IMR-90 (cell line): ENCODE results near the gene PTGS1. TPM values are rescaled to one million over a fixed set of nuclear protein-coding genes. Genes with fewer than 3 reads are reported as not detected.

ENCODE experiments used
- ATAC-seq: fragments of 200-7000 bp; cut with Tn5 transposase; 2 replicates; pipeline ENCODE4 v1.9.1; 2020; ENCODE audit warnings: low read depth, mild to moderate bottlenecking, moderate library complexity
- BruUV-seq: library from RNA; stranded (reverse); fragments of 400-500 nt; replicated peaks from 2 replicates; lab custom pipeline; 2021; lab: Mats Ljungman, UMichigan
- CTCF ChIA-PET: fragments of 300-600 bp; formaldehyde crosslinking; extraction: SDS; loops from one replicate; lab custom pipeline; 2021; ENCODE audit warnings: antibody characterized with exemption; lab: Yijun Ruan, JAX
- POLR2A ChIA-PET: fragments of 300-600 bp; sonication (Branson Sonifier 250); formaldehyde crosslinking; loops from one replicate; lab custom pipeline; 2022; ENCODE audit warnings: antibody characterized with exemption; ENCODE audit not compliant: unreplicated experiment; lab: Charles Lee
- DNase-seq: peaks from one replicate; pipeline ENCODE4 v3.0.0; 2013
- H2AFZ ChIP-seq: replicated peaks from 2 replicates; pipeline ENCODE3; 2013; ENCODE audit warnings: low read length, mild to moderate bottlenecking; ENCODE audit not compliant: poor library complexity
- H2AK5ac ChIP-seq: 2 replicates; pipeline ENCODE4 v1.6.1; 2013; ENCODE audit warnings: low read depth, low read length, inconsistent platforms
- H2AK9ac ChIP-seq: replicated peaks from 2 replicates; pipeline ENCODE3; 2013; ENCODE audit warnings: mild to moderate bottlenecking, low read depth, low read length, moderate library complexity; ENCODE audit not compliant: poor library complexity
- H2BK120ac ChIP-seq: 2 replicates; pipeline ENCODE4 v1.6.1; 2013; ENCODE audit warnings: low read depth, low read length, inconsistent platforms
- H2BK15ac ChIP-seq: 3 replicates; pipeline ENCODE4 v1.6.1; 2013; ENCODE audit warnings: low read depth, low read length, inconsistent platforms
- H2BK20ac ChIP-seq: 2 replicates; pipeline ENCODE4 v1.6.1; 2013; ENCODE audit warnings: low read depth, mild to moderate bottlenecking, inconsistent platforms, low read length, moderate library complexity
- H2BK5ac ChIP-seq: 2 replicates; pipeline ENCODE4 v1.6.1; 2013; ENCODE audit warnings: mild to moderate bottlenecking, low read depth, low read length, inconsistent platforms; ENCODE audit not compliant: poor library complexity, severe bottlenecking
- H3K14ac ChIP-seq: replicated peaks from 2 replicates; pipeline ENCODE4 v1.6.1; 2013; ENCODE audit warnings: low read depth, low read length, inconsistent platforms
- H3K18ac ChIP-seq: 2 replicates; pipeline ENCODE4 v1.6.1; 2013; ENCODE audit warnings: low read depth, low read length, control low read depth
- H3K23ac ChIP-seq: 2 replicates; pipeline ENCODE4 v1.6.1; 2013; ENCODE audit warnings: low read depth, low read length, inconsistent platforms
- H3K27ac ChIP-seq: 2 replicates; pipeline ENCODE4 v1.5.1; 2013; ENCODE audit warnings: mild to moderate bottlenecking, control low read depth, low read length; ENCODE audit not compliant: insufficient read depth
- H3K27me3 ChIP-seq: 2 replicates; pipeline ENCODE4 v1.6.1; 2013; ENCODE audit warnings: low read length; ENCODE audit not compliant: control insufficient read depth, insufficient read depth
- H3K36me3 ChIP-seq: 2 replicates; pipeline ENCODE4 v1.6.1; 2013; ENCODE audit warnings: low read length, mixed read lengths; ENCODE audit not compliant: control insufficient read depth, insufficient read depth
- H3K4ac ChIP-seq: 2 replicates; pipeline ENCODE4 v1.6.1; 2013; ENCODE audit warnings: low read depth, low read length, inconsistent platforms
- H3K4me1 ChIP-seq: 2 replicates; pipeline ENCODE4 v1.6.1; 2013; ENCODE audit warnings: low read length, mixed read lengths; ENCODE audit not compliant: control insufficient read depth, insufficient read depth
- H3K4me2 ChIP-seq: 2 replicates; pipeline ENCODE4 v1.6.1; 2013; ENCODE audit warnings: low read depth, mild to moderate bottlenecking, control low read depth, low read length, moderate library complexity
- H3K4me3 ChIP-seq: 2 replicates; pipeline ENCODE4 v1.5.1; 2013; ENCODE audit warnings: low read depth, mild to moderate bottlenecking, control low read depth, low read length, moderate library complexity; ENCODE audit not compliant: insufficient read depth
- H3K56ac ChIP-seq: 2 replicates; pipeline ENCODE4 v1.6.1; 2013; ENCODE audit warnings: low read length, inconsistent platforms; ENCODE audit not compliant: insufficient read depth; ENCODE audit errors: extremely low read depth
- H3K79me1 ChIP-seq, 2 experiments: 2 replicates each; pipeline ENCODE4 v1.6.1; 2013; ENCODE audit warnings: low read length in 2 of 2, inconsistent platforms in 1 of 2, low read depth in 1 of 2
- H3K9ac ChIP-seq: 2 replicates; pipeline ENCODE4 v1.6.1; 2013; ENCODE audit warnings: low read depth, low read length, control low read depth
- H3K9me1 ChIP-seq: 2 replicates; pipeline ENCODE4 v1.6.1; 2013; ENCODE audit warnings: low read length, inconsistent platforms; ENCODE audit not compliant: insufficient read depth
- H3K9me3 ChIP-seq: 2 replicates; pipeline ENCODE4 v1.6.1; 2013; ENCODE audit warnings: low read length; ENCODE audit not compliant: control insufficient read depth, insufficient read depth
- H4K20me1 ChIP-seq: 2 replicates; pipeline ENCODE4 v1.6.1; 2013; ENCODE audit warnings: low read length, inconsistent platforms; ENCODE audit not compliant: insufficient read depth
- H4K5ac ChIP-seq: 2 replicates; pipeline ENCODE4 v1.6.1; 2013; ENCODE audit warnings: mild to moderate bottlenecking, low read depth, low read length, control low read depth
- H4K8ac ChIP-seq, 2 experiments: 2 replicates each; pipeline ENCODE4 v1.6.1; 2013; ENCODE audit warnings: low read depth in 2 of 2, low read length in 2 of 2, control low read depth in 1 of 2, inconsistent platforms in 1 of 2
- H4K91ac ChIP-seq: 2 replicates; pipeline ENCODE4 v1.6.1; 2013; ENCODE audit warnings: low read depth, low read length, inconsistent platforms; ENCODE audit not compliant: insufficient read depth
- BHLHE40 ChIP-seq: fragments of 150-350 bp; IDR thresholded peaks from 2 replicates; pipeline ENCODE4 v1.6.1; 2016; ENCODE audit warnings: mild to moderate bottlenecking, low read depth, low read length
- CHD1 ChIP-seq: IDR thresholded peaks from 2 replicates; pipeline ENCODE4 v1.6.1; 2012; ENCODE audit warnings: low read depth, low read length, improper control_type of control experiment
- ELK1 ChIP-seq: fragments of 150-350 bp; IDR thresholded peaks from 2 replicates; pipeline ENCODE4 v1.6.1; 2016; ENCODE audit warnings: low read depth, mild to moderate bottlenecking, low read length, moderate library complexity, borderline replicate concordance
- FOS ChIP-seq: fragments of 150-350 bp; IDR thresholded peaks from 2 replicates; pipeline ENCODE4 v1.6.1; 2016; ENCODE audit warnings: low read depth, low read length
- MAFK ChIP-seq: IDR thresholded peaks from 2 replicates; pipeline ENCODE4 v1.6.1; 2012; ENCODE audit warnings: low read depth, low read length, improper control_type of control experiment
- MXI1 ChIP-seq: IDR thresholded peaks from 2 replicates; pipeline ENCODE4 v1.6.1; 2012; ENCODE audit warnings: low read depth, mild to moderate bottlenecking, low read length, moderate library complexity, borderline replicate concordance
- NFE2L2 ChIP-seq: fragments of 150-350 bp; IDR thresholded peaks from 2 replicates; pipeline ENCODE4 v1.6.1; 2016; ENCODE audit warnings: low read depth, mild to moderate bottlenecking, low read length
- POLR2A ChIP-seq: IDR thresholded peaks from 2 replicates; pipeline ENCODE4 v1.6.1; 2012; ENCODE audit warnings: mild to moderate bottlenecking, low read depth, low read length
- RAD21 ChIP-seq: IDR thresholded peaks from 2 replicates; pipeline ENCODE4 v1.6.1; 2012; ENCODE audit warnings: low read length, improper control_type of control experiment
- RCOR1 ChIP-seq: IDR thresholded peaks from 2 replicates; pipeline ENCODE4 v1.6.1; 2012; ENCODE audit warnings: mild to moderate bottlenecking, low read length, improper control_type of control experiment; ENCODE audit not compliant: insufficient replicate concordance
- RFX5 ChIP-seq: IDR thresholded peaks from 2 replicates; pipeline ENCODE4 v1.8.0; 2012; ENCODE audit warnings: low read depth, mild to moderate bottlenecking, low read length, moderate library complexity
- USF2 ChIP-seq: fragments of 150-350 bp; IDR thresholded peaks from 2 replicates; pipeline ENCODE4 v1.6.1; 2017; ENCODE audit warnings: mild to moderate bottlenecking, antibody characterized with exemption, low read length, low read depth
- WGBS, 2 experiments: methylation state at CpG; one replicate each; pipeline versions ENCODE4 v1.1.5 to v1.1.7; 2013; ENCODE audit warnings: missing lambda C conversion rate in 2 of 2; ENCODE audit not compliant: insufficient read length in 1 of 2; ENCODE audit errors: extremely low coverage in 2 of 2; 5-methylcytosine and 5-hydroxymethylcytosine counted together
- dilution Hi-C: fragments of 300-500 bp; cut with HindIII; formaldehyde crosslinking; loops from one replicate; pipeline ENCODE4 v1.14.3; 2018; ENCODE audit warnings: low sequenced_read_pairs; ENCODE audit not compliant: unreplicated experiment
- in situ Hi-C: fragments of 300-500 bp; cut with MboI; formaldehyde crosslinking; loops from 3 replicates; pipeline ENCODE4 v1.14.3; 2019; ENCODE audit warnings: low sequenced_read_pairs, inconsistent platforms, mixed read lengths
- intact Hi-C: fragments of 100-400 bp; cut with micrococcal nuclease; formaldehyde crosslinking; loops from 2 replicates; pipeline ENCODE4 v1.10.0; 2022
- polyA plus RNA-seq, 3 experiments: library from polyadenylated mRNA; depleted of rRNA; stranded (reverse); fragments of >200 nt; gene quantifications; 2 replicates each; pipeline ENCODE4 v1.2.3, GENCODE V29; 2012; ENCODE audit warnings: low replicate concordance in 1 of 3
- total RNA-seq: library from RNA; depleted of rRNA; stranded (reverse); fragments of >200 nt; gene quantifications from 2 replicates; pipeline ENCODE4 v1.2.3, GENCODE V29; 2012
- TF ChIP-seq, protein P1 (sequence below): conservative IDR thresholded peaks from 2 replicates; pipeline ENCODE4 v1.5.1; 2012; ENCODE audit warnings: mild to moderate bottlenecking, low read depth, low read length, improper control_type of control experiment

PTGS1 gene
- total and polyA plus RNA-seq, 2 of the 4 experiments (the other 2 are of a cell fraction), result 24.7 to 38.3 TPM

- H4K8ac ChIP-seq, result peak overlapping the region in 1 of 2 experiments; percentile 2; a peak in 3 of 4 replicates
- 0 out of 2 replicates have a peak overlapping the region, but pooled peaks have one; percentile 9 for H4K5ac ChIP-seq
- peak overlapping the region; percentile 44 for H2AK5ac ChIP-seq
- no peaks in the 10 kb centered on the region for H3K9me3 ChIP-seq
- peaks cover 51% of the 10 kb centered on the region for H3K4me1 ChIP-seq
- H4K91ac ChIP-seq, result peak overlapping the region; percentile 67; the same call in 1 of the 2 replicates
- H3K4me3 ChIP-seq, result no peak overlapping the region
- DNase-seq, result no peak
- intact Hi-C loops (no loop called here), dilution Hi-C loops (no loop called here), in situ Hi-C loops (loop anchor here (10.0 kb wide), 1 partner anchor 442 kb away; no protein-coding TSS in a partner anchor)
- H3K27ac ChIP-seq, result 0 out of 2 replicates have a peak overlapping the region, but pooled peaks have one; percentile 11
- peaks cover 39 to 70% of the 10 kb centered on the region in 2 experiments; a peak in 3 of 4 replicates for H3K79me1 ChIP-seq
- H2AFZ ChIP-seq, result peak overlapping the region; percentile 2
- H3K36me3 ChIP-seq, result peaks cover 11% of the 10 kb centered on the region
- H4K20me1 ChIP-seq, result no peaks in the 10 kb centered on the region
- WGBS, 2 experiments, result 81% methylated on average over 8 of the region's 19 CpGs; no CpG with 5 or more reads in 1 of the 2 experiments
- peak overlapping the region; percentile 42; the same call in 1 of the 2 replicates for H2BK20ac ChIP-seq
- no peak for ATAC-seq
- H3K56ac ChIP-seq, result no peak overlapping the region
- H3K18ac ChIP-seq, result no peak overlapping the region
- H3K27me3 ChIP-seq, result no peaks in the 10 kb centered on the region
- H3K9ac ChIP-seq, result 0 out of 2 replicates have a peak overlapping the region, but pooled peaks have one; percentile 4
- H3K4ac ChIP-seq, result peak overlapping the region; percentile 20; the same call in 1 of the 2 replicates
- no peak overlapping the region for H2AK9ac ChIP-seq
- POLR2A ChIA-PET, result no interaction called here
- no TSS peak for BruUV-seq
- H2BK15ac ChIP-seq, result no peak overlapping the region; the same call in 2 of the 3 replicates
- peaks cover 44% of the 10 kb centered on the region for H3K9me1 ChIP-seq
- CTCF ChIA-PET, result interaction anchor here (0.5 kb wide), 1 partner anchor 72 kb away, joined by 3 read pairs; no protein-coding TSS in a partner anchor
- H3K23ac ChIP-seq, result no peak overlapping the region
- peak overlapping the region; percentile 45; the same call in 1 of the 2 replicates for H3K4me2 ChIP-seq
- H2BK120ac ChIP-seq, result no peak overlapping the region
- no peak overlapping the region for H3K14ac ChIP-seq
- no peak overlapping the region for H2BK5ac ChIP-seq
- TF ChIP-seq USF2 (no peak), ELK1 (no peak), RAD21 (no peak), RCOR1 (no peak), MAFK (no peak), FOS (no peak), RFX5 (no peak), BHLHE40 (no peak), NFE2L2 (no peak), POLR2A (no peak), CHD1 (no peak), MXI1 (no peak)
- TF ChIP-seq, protein P1, sequence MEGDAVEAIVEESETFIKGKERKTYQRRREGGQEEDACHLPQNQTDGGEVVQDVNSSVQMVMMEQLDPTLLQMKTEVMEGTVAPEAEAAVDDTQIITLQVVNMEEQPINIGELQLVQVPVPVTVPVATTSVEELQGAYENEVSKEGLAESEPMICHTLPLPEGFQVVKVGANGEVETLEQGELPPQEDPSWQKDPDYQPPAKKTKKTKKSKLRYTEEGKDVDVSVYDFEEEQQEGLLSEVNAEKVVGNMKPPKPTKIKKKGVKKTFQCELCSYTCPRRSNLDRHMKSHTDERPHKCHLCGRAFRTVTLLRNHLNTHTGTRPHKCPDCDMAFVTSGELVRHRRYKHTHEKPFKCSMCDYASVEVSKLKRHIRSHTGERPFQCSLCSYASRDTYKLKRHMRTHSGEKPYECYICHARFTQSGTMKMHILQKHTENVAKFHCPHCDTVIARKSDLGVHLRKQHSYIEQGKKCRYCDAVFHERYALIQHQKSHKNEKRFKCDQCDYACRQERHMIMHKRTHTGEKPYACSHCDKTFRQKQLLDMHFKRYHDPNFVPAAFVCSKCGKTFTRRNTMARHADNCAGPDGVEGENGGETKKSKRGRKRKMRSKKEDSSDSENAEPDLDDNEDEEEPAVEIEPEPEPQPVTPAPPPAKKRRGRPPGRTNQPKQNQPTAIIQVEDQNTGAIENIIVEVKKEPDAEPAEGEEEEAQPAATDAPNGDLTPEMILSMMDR, result no peak
Observed at GRCh38 chr9:122372856-122373845, 2.3 kb downstream of the PTGS1 start.
